OCI-M2 (cell line): ENCODE data around the gene PLOD1.
A peak's percentile ranks its signal among the peaks of the same experiment; 100 is the strongest.

Experiments
- DNase-seq: peaks from one replicate; lab custom pipeline; 2025; ENCODE audit not compliant: unreplicated experiment; lab: John Stamatoyannopoulos, UW

The PLOD1 gene

GRCh38 chr1:11978301-11978700 is 43.8 kb downstream of the PLOD1 start:
- DNase-seq = no peak

GRCh38 chr1:11979028-11979850 is 44.7 kb downstream of the PLOD1 start:
- no peak for DNase-seq

GRCh38 chr1:11979851-11980675 is 45.5 kb downstream of the PLOD1 start, which contains the start of gene MFN2:
MFN2 (plus strand) TSS chr1:11980444; CDS start chr1:11989169, 8,725 bp downstream.
- DNase-seq = peak; percentile 95

GRCh38 chr1:11980676-11980972 is 46.1 kb downstream of the PLOD1 start:
- no peak for DNase-seq

GRCh38 chr1:11981378-11982009 is 47.0 kb downstream of the PLOD1 start:
- no peak for DNase-seq

- no peak for DNase-seq
These were observed 47.5 kb downstream of the PLOD1 start for GRCh38 chr1:11982010-11982392.

GRCh38 chr1:11984121-11984520 is 49.6 kb downstream of the PLOD1 start:
- no peak for DNase-seq

- no peak for DNase-seq
These were observed 50.1 kb downstream of the PLOD1 start for GRCh38 chr1:11984576-11984975.

GRCh38 chr1:11985171-11985570 is 50.7 kb downstream of the PLOD1 start:
- DNase-seq = no peak

- no peak for DNase-seq
These were observed 51.3 kb downstream of the PLOD1 start for GRCh38 chr1:11985851-11986250.

GRCh38 chr1:11989669-11990068 is 55.2 kb downstream of the PLOD1 start:
- DNase-seq = no peak

- no peak for DNase-seq
These were observed 56.0 kb downstream of the PLOD1 start for GRCh38 chr1:11990303-11991032.

- no peak for DNase-seq
These were observed 57.6 kb downstream of the PLOD1 start for GRCh38 chr1:11991969-11992676.

GRCh38 chr1:11997081-11997850 is 62.7 kb downstream of the PLOD1 start:
- no peak for DNase-seq

- DNase-seq = no peak
These were observed 64.1 kb downstream of the PLOD1 start for GRCh38 chr1:11998636-11999035.

- DNase-seq = no peak
These were observed 64.7 kb downstream of the PLOD1 start for GRCh38 chr1:11999236-11999635.

- DNase-seq = no peak
These were observed 66.9 kb downstream of the PLOD1 start for GRCh38 chr1:12001249-12001917.

- no peak for DNase-seq
These were observed 67.5 kb downstream of the PLOD1 start for GRCh38 chr1:12001996-12002493.

GRCh38 chr1:12003762-12004161 is 69.2 kb downstream of the PLOD1 start:
- no peak for DNase-seq
